HepG2 (cell line): Measurements from ENCODE around the gene NPB. TPM values are rescaled to one million over a fixed set of nuclear protein-coding genes. Genes with fewer than 3 reads are reported as not detected.

ENCODE experiments used
- ATRX ChIP-seq: sonication (generic); formaldehyde crosslinking; IDR thresholded peaks from 2 replicates; pipeline ENCODE4 v1.4.0; 2020; ENCODE audit warnings: missing genetic modification reagents, borderline replicate concordance
- ELF4 ChIP-seq: sonication (generic); formaldehyde crosslinking; IDR thresholded peaks from 2 replicates; pipeline ENCODE4 v1.5.0; 2020; ENCODE audit warnings: missing genetic modification reagents, mild to moderate bottlenecking, moderate library complexity, borderline replicate concordance
- MATR3 ChIP-seq: sonication (generic); formaldehyde crosslinking; IDR thresholded peaks from 2 replicates; pipeline ENCODE4 v1.4.0; 2020; ENCODE audit warnings: missing genetic modification reagents
- PRDM4 ChIP-seq: sonication (generic); formaldehyde crosslinking; IDR thresholded peaks from 2 replicates; pipeline ENCODE4 v1.9.0; 2021; ENCODE audit warnings: missing genetic modification reagents, borderline replicate concordance
- RBAK ChIP-seq: sonication (generic); formaldehyde crosslinking; IDR thresholded peaks from 2 replicates; pipeline ENCODE4 v1.5.1; 2020; ENCODE audit warnings: mild to moderate bottlenecking, missing genetic modification reagents
- REXO4 ChIP-seq: sonication (generic); formaldehyde crosslinking; IDR thresholded peaks from 2 replicates; pipeline ENCODE4 v1.8.0; 2022; ENCODE audit warnings: missing genetic modification reagents, mild to moderate bottlenecking, borderline replicate concordance
- SALL2 ChIP-seq: sonication (generic); formaldehyde crosslinking; IDR thresholded peaks from 2 replicates; pipeline ENCODE4 v1.8.1; 2023; ENCODE audit warnings: mild to moderate bottlenecking, missing genetic modification reagents, inconsistent platforms
- ZBTB34 ChIP-seq: sonication (generic); formaldehyde crosslinking; IDR thresholded peaks from 2 replicates; pipeline ENCODE4 v1.8.0; 2022; ENCODE audit warnings: mild to moderate bottlenecking, missing genetic modification reagents
- ZC3H13 ChIP-seq: sonication (generic); formaldehyde crosslinking; IDR thresholded peaks from 2 replicates; pipeline ENCODE4 v1.8.1; 2023; ENCODE audit warnings: mild to moderate bottlenecking, missing genetic modification reagents, moderate library complexity
- ZNF281 ChIP-seq: sonication (generic); formaldehyde crosslinking; IDR thresholded peaks from 2 replicates; pipeline ENCODE4 v1.4.0; 2020; ENCODE audit warnings: missing genetic modification reagents, borderline replicate concordance
- ZNF574 ChIP-seq: sonication (generic); formaldehyde crosslinking; IDR thresholded peaks from 2 replicates; pipeline ENCODE4 v1.4.0; 2020; ENCODE audit warnings: missing genetic modification reagents
- ZNF776 ChIP-seq: sonication (generic); formaldehyde crosslinking; IDR thresholded peaks from 2 replicates; pipeline ENCODE4 v1.4.0; 2020; ENCODE audit warnings: mild to moderate bottlenecking, missing genetic modification reagents
- polyA plus RNA-seq, 8 experiments: library from polyadenylated mRNA; depleted of rRNA in 3 of 8; stranded (reverse) in 7 of 8; unstranded in 1 of 8; fragments of >200 nt; fragmentation: Illumina TruSeq in 4 of 8; extraction: Trizol in 4 of 8; gene quantifications; 2 replicates each; pipeline versions ENCODE4 v1.2.1 to v1.2.3, GENCODE V29; 2011 to 2016; ENCODE audit warnings: low read depth in 4 of 8, missing spikeins in 1 of 8, mixed read lengths in 1 of 8; ENCODE audit not compliant: insufficient read depth in 1 of 8
- total RNA-seq, 5 experiments: library from RNA; depleted of rRNA; stranded (reverse); fragments of >200 nt; fragmentation: Illumina TruSeq; extraction: Trizol; gene quantifications; 2 replicates each; pipeline ENCODE4 v1.2.3, GENCODE V29; 2016; ENCODE audit warnings: low read depth in 1 of 5
- TF ChIP-seq, protein P1 (sequence below): sonication (generic); formaldehyde crosslinking; IDR thresholded peaks from 2 replicates; pipeline ENCODE4 v1.5.0; 2020; ENCODE audit warnings: missing genetic modification reagents
- TF ChIP-seq, protein P2 (sequence below): IDR thresholded peaks from 2 replicates; pipeline ENCODE4 v1.6.1; 2016; ENCODE audit warnings: missing compliant biosample characterization, missing genetic modification reagents, borderline replicate concordance

The NPB gene
- total and polyA plus RNA-seq, 2 of the 13 experiments (the other 11 are each of a cell fraction or from before 2014, with no cell fraction given): 0.11 to 0.93 TPM

DNA sequence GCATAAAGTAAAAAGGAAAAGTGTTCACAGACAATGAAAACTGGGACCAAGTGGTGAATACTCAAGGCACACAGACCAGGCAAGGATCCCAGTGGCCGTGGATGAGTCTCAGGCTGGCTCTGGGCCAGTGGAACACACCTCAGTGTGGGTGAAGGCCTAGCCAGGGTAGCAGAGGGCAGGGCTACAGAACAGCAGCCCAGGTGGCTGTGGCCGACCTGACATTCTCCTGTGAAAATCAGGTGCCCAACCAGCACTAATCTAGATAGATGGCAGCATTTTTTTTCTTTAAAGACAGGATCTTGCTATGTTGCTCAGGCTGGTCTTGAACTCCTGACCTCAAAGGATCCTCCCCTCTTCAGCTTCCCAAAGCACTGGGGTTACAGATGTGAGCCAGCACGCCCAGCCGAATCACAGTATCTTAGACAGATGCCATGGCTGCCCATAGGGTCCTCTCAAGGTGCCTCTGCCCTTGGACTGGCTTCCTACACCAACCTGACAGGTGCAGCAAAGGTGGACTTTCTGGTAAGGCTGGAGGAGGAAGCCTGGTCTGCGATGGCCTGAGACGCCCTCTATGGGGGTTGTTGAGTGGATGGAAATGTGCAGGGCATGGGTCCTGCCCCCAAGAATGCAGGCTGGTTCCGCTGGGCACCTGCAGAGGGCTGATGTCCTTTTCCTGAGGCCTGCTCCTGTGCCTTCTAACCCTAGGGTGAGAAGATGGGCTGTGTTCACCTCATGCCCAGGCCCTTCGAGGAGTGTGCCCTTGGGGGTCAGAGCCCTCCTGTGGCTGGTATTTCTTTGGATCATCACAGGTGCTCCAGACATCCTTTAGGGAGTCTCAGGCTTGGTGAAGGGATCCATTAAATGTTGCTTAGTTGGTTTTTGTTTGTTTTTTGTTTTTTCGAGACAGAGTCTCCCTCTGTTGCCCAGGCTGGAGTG is 37.9 kb upstream of the NPB start (continued):
- TF ChIP-seq, protein P1, sequence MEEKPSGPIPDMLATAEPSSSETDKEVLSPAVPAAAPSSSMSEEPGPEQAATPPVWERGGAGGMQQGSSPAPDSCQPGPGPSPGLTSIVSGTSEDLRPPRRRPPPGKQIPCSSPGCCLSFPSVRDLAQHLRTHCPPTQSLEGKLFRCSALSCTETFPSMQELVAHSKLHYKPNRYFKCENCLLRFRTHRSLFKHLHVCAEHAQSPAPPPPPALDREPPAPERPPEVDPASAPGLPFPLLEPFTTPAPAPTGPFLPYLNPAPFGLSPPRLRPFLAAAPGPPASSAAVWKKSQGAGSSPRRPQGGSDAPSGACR: no peak
- TF ChIP-seq RBAK (CRISPR knock-in tag): no peak
- no peak for TF ChIP-seq ZBTB34
- TF ChIP-seq, protein P2, sequence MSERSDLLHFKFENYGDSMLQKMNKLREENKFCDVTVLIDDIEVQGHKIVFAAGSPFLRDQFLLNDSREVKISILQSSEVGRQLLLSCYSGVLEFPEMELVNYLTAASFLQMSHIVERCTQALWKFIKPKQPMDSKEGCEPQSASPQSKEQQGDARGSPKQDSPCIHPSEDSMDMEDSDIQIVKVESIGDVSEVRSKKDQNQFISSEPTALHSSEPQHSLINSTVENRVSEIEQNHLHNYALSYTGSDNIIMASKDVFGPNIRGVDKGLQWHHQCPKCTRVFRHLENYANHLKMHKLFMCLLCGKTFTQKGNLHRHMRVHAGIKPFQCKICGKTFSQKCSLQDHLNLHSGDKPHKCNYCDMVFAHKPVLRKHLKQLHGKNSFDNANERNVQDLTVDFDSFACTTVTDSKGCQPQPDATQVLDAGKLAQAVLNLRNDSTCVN (CRISPR knock-in tag): no peak
- no peak for TF ChIP-seq MATR3
- peak; percentile 48 for TF ChIP-seq ZC3H13 (CRISPR knock-in tag)
- no peak for TF ChIP-seq ELF4 (CRISPR knock-in tag)
- TF ChIP-seq ZNF776: no peak
- TF ChIP-seq ZNF281 (CRISPR knock-in tag): no peak
- no peak for TF ChIP-seq SALL2 (CRISPR knock-in tag)
- no peak for TF ChIP-seq PRDM4 (CRISPR knock-in tag)
- no peak for TF ChIP-seq ATRX (CRISPR knock-in tag)
- no peak for TF ChIP-seq REXO4
- 0 out of 2 replicates have a peak, but pooled peaks have one; percentile 18 for TF ChIP-seq ZNF574 (CRISPR knock-in tag)
